Measurements from ENCODE around the gene GDAP1L1. TPM values are rescaled to one million over a fixed set of nuclear protein-coding genes. Genes with fewer than 3 reads are reported as not detected.

Gene GDAP1L1
- total RNA-seq, 1 donor from 2014 or later: not detected

Other genes starting within 250 kb of the GDAP1L1 start
- gene JPH2, start 60.1 kb upstream of the GDAP1L1 start, total RNA-seq: 0.11 TPM in 1 of 2 replicates, not detected in the other
- gene OSER1, start 36.5 kb upstream of the GDAP1L1 start, total RNA-seq: 21.4 and 22.4 TPM in 2 replicates
- gene FITM2, start 63.9 kb downstream of the GDAP1L1 start, total RNA-seq: 2.4 and 2.5 TPM in 2 replicates
- not detected in 2 replicates for gene R3HDML, start 89.7 kb downstream of the GDAP1L1 start, total RNA-seq
- gene HNF4A, start 108.4 kb downstream of the GDAP1L1 start, total RNA-seq: not detected in 2 replicates
- 19.7 and 20.8 TPM in 2 replicates for gene TTPAL, start 228.6 kb downstream of the GDAP1L1 start, total RNA-seq

All from activated T-helper 2 cell treated with anti-CD3 and anti-CD28 coated beads, Interferon-gamma antibody, Interleukin-2, Interleukin-4, amounts not matched to agents 10 μg/mL and 5 μg/mL and 100 μg/mL, durations not matched to agents 14 hours and 24 hours and 36 hours (primary cell).